HG02571 (cell line): ENCODE measurements around the gene ASIC1.

Experiments used
- ATAC-seq: cut with Tn5 transposase; IDR thresholded peaks from one replicate; pipeline ENCODE4 v1.9.1; 2021; ENCODE audit warnings: mild to moderate bottlenecking, moderate library complexity; ENCODE audit not compliant: unreplicated experiment

Gene ASIC1

GRCh38 chr12:50040657-50041056 is 16.7 kb upstream of the ASIC1 start:
- no peak for ATAC-seq

- ATAC-seq: no peak
Observed at GRCh38 chr12:50041062-50041860, 16.1 kb upstream of the ASIC1 start.

- ATAC-seq: no peak
Observed at GRCh38 chr12:50041962-50042361, 15.4 kb upstream of the ASIC1 start.

- ATAC-seq: no peak
Observed at GRCh38 chr12:50042693-50043092, 14.7 kb upstream of the ASIC1 start.

GRCh38 chr12:50043308-50043707 is 14.1 kb upstream of the ASIC1 start:
- no peak for ATAC-seq

GRCh38 chr12:50043854-50044253 is 13.5 kb upstream of the ASIC1 start:
- no peak for ATAC-seq

GRCh38 chr12:50047693-50048250 is 9.6 kb upstream of the ASIC1 start:
- ATAC-seq: no peak

GRCh38 chr12:50049254-50050118 is 7.9 kb upstream of the ASIC1 start:
- no peak for ATAC-seq

GRCh38 chr12:50050119-50050385 is 7.3 kb upstream of the ASIC1 start:
- ATAC-seq: no peak

GRCh38 chr12:50050410-50051098 is 6.8 kb upstream of the ASIC1 start:
- ATAC-seq: no peak

- ATAC-seq: no peak
Observed at GRCh38 chr12:50051101-50051806, 6.1 kb upstream of the ASIC1 start.

GRCh38 chr12:50052544-50052943 is 4.9 kb upstream of the ASIC1 start:
- ATAC-seq: no peak

GRCh38 chr12:50052964-50053363 is 4.4 kb upstream of the ASIC1 start:
- ATAC-seq: no peak

- no peak for ATAC-seq
Observed at GRCh38 chr12:50053583-50053982, 3.8 kb upstream of the ASIC1 start.

GRCh38 chr12:50055831-50056638 is 1.4 kb upstream of the ASIC1 start:
- no peak for ATAC-seq

- no peak for ATAC-seq
Observed at GRCh38 chr12:50056639-50056976, 788 bp upstream of the ASIC1 start.

- no peak for ATAC-seq
Observed at GRCh38 chr12:50057896-50058670, 687 bp downstream of the ASIC1 start.

- ATAC-seq: no peak
Observed at GRCh38 chr12:50058743-50059312, 1.4 kb downstream of the ASIC1 start.
